Parietal lobe (tissue), 1 donor: ENCODE measurements around the gene FYTTD1. TPM values are rescaled to one million over a fixed set of nuclear protein-coding genes. Genes with fewer than 3 reads are reported as not detected.

Source experiments
- total RNA-seq: library from RNA; depleted of rRNA; stranded (reverse); fragments of >200 nt; gene quantifications from one replicate; pipeline ENCODE4 v1.2.3, GENCODE V29; 2014

The FYTTD1 gene, protein sequence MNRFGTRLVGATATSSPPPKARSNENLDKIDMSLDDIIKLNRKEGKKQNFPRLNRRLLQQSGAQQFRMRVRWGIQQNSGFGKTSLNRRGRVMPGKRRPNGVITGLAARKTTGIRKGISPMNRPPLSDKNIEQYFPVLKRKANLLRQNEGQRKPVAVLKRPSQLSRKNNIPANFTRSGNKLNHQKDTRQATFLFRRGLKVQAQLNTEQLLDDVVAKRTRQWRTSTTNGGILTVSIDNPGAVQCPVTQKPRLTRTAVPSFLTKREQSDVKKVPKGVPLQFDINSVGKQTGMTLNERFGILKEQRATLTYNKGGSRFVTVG
- 60.7 TPM for total RNA-seq

DNA sequence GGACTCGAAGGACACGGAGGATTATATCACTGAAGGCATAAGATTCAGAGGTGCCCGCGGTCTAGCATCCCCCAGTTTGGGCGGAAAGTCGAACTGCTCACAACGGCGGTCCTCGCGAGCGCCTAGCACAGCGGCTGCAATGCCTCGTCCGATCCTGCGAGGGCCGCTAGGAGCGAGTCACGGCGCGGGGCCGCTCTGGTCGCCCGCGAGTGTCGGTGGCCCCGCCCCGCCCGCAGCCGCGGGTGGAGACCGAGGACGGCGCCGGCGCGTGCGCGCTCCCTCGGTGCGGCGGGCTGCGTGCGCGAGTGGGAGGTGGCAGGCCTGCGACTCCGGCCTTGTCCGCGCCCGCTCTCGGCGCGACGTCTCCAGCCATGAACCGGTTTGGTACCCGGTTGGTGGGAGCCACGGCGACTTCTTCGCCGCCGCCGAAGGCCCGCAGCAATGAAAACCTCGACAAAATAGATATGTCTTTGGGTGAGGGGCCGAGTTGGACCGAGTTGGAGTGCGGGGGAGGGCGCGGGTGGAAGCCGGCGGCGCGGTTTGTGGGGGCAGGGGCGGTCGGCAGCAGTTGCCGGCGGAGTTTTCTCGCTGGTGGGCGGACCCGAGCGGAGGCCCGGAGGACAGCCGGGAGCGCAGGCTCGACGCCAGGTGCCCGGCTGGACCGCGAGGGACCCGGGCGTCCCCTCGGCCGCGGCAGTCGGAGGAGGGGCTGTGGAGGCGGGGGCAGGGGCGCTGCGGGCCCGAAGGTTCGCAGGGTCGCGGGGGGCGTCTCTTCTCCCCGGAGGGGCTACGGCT lies at the start of gene FYTTD1:
TSS of gene FYTTD1 (plus strand) at position 283 of the 795 bp plus-strand sequence. CDS start at position 372, 89 bp downstream.

DNA sequence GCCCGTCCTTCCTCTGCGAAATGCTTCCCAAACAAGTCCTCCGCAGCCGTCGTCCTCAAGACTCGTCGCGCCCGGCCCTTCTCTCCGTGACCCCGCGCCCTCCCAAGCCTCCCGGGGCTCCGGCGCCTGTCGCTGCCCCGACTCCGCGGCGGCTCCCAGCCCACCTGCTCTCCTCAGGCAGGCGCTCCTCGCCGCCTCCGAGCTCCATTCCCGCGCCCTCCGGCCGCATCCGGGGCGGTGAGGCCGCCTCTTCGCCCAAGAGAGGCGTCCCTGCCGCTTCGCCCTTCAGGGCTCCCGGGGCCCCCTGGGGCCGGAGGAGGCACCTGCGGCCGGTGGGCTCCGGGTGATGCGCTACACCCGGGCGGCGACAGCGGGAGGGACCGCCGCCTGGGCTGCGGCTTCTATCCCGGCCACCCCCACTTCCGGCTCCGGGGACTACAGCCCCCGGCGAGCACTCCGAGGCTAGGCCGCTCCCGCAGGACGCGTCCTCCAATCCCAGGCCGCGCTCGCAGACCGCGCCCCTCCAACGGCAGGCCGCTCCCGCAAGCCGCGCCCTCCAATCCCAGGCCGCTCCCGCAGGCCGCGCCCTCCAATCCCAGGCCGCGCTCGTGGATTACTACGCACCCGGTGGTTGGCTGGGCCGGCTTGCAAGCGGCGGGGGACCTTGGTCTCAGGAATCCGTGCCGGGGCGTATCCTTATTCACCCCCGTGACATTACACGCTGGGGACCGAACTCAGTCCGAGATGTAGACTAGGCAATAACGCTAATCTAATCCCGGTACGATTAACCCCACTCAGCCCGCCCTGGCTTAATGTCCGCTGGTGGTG lies 13.0 kb upstream of the FYTTD1 start, which contains the start of gene RUBCN:
TSS of gene RUBCN (minus strand) at position 414 of the 828 bp plus-strand sequence. CDS start at position 229, 185 bp downstream.

DNA sequence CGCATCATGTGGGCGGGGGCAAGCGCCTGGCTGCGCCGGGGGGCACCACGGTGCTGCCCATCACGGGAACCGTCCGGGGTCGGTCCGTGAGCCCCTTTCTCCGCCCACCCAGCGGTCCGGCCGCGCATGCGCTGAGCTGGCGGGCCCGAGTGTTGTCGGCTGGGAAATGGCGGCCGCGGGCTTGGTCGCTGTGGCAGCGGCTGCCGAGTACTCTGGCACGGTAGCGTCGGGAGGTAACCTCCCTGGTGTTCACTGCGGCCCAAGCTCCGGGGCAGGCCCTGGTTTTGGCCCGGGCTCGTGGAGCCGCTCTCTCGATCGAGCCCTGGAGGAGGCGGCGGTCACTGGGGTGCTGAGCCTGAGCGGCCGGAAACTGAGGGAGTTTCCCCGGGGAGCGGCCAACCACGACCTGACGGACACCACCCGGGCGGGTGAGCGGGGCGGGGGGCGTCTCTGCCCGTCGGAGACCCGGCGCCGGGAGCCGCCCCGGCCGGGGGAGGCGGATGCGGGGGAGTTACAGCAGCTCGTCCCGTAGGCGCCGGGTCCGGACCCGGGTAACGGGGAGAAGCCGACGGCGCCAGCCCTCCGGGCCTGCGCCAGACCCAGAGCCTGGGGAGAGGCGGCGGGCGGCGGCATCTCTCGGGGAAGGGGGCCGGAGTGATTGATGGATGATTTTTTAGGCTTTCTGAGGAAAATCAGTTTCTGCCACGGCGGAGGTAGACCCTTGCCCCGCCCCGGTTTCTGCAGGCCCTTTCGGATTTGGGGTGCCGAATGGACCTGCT lies 41.6 kb downstream of the FYTTD1 start, which contains the start of gene LRCH3:
TSS of gene LRCH3 (plus strand) at position 142 of the 779 bp plus-strand sequence. CDS start at position 167, 25 bp downstream.

Other genes with a start within 250 kb of the FYTTD1 start
- gene BDH1, start 193.9 kb upstream of the FYTTD1 start, total RNA-seq = 18.5 TPM
- 49.5 TPM for gene RUBCN, start 13.0 kb upstream of the FYTTD1 start, total RNA-seq
- 120 TPM for gene LRCH3, start 41.4 kb downstream of the FYTTD1 start, total RNA-seq
- 755 TPM for gene RPL35A, start 200.3 kb downstream of the FYTTD1 start, total RNA-seq
- 19.7 TPM for gene LMLN, start 210.3 kb downstream of the FYTTD1 start, total RNA-seq